Motor neuron (in vitro differentiated cells): ENCODE results near the gene CD300LB. TPM values are rescaled to one million over a fixed set of nuclear protein-coding genes. Genes with fewer than 3 reads are reported as not detected.

Source experiments
- ATAC-seq, 8 experiments: fragments of 200-7000 bp; cut with Tn5 transposase; replicated peaks in 6 of 8; 2 replicates each; pipeline ENCODE4 v1.8.0; 2021; ENCODE audit warnings: mild to moderate bottlenecking in 8 of 8, moderate library complexity in 8 of 8
- H3K27ac ChIP-seq, 2 donors: fragments of 250-450 bp; sonication (Bioruptor Pico); 2 replicates each; pipeline ENCODE4 v1.9.0; 2021; ENCODE audit warnings: antibody characterized with exemption in 2 of 2, mild to moderate bottlenecking in 2 of 2, moderate library complexity in 1 of 2
- H3K4me1 ChIP-seq, 2 donors: fragments of 250-450 bp; sonication (Bioruptor Pico); replicated peaks in 1 of 2; 2 replicates each; pipeline ENCODE4 v1.6.1; 2021; ENCODE audit warnings: antibody characterized with exemption in 2 of 2, mild to moderate bottlenecking in 2 of 2, moderate library complexity in 1 of 2
- H3K4me3 ChIP-seq, 5 donors: fragments of 250-450 bp; sonication (Bioruptor Pico); 2 replicates each; pipeline ENCODE4 v1.9.0; 2021; ENCODE audit warnings: antibody characterized with exemption in 5 of 5, mild to moderate bottlenecking in 5 of 5, moderate library complexity in 4 of 5
- WGBS, 10 experiments: fragments of 450-650 bp; shearing (Covaris generic); methylation state at CpG; one replicate each; pipeline ENCODE4 v1.0.0; 2022; 5-methylcytosine and 5-hydroxymethylcytosine counted together
- in situ Hi-C, 9 experiments: fragments of 400-800 bp; cut with MboI; loops; one replicate each; pipeline ENCODE4 v1.15.0; 2021; ENCODE audit warnings: low sequenced_read_pairs in 9 of 9, low pct_unique_long_range_greater_than_20kb in 2 of 9; ENCODE audit not compliant: unreplicated experiment in 9 of 9
- total RNA-seq, 8 experiments: library from RNA; unstranded; fragments of 300-600 nt; gene quantifications; 2 replicates each; pipeline versions ENCODE4 v1.2.3 to v1.2.4, GENCODE V29; 2022

CD300LB gene
- total RNA-seq, 8 experiments from 2014 or later = 0.08 to 1.3 (median 0.29) TPM; not detected in 2

DNA sequence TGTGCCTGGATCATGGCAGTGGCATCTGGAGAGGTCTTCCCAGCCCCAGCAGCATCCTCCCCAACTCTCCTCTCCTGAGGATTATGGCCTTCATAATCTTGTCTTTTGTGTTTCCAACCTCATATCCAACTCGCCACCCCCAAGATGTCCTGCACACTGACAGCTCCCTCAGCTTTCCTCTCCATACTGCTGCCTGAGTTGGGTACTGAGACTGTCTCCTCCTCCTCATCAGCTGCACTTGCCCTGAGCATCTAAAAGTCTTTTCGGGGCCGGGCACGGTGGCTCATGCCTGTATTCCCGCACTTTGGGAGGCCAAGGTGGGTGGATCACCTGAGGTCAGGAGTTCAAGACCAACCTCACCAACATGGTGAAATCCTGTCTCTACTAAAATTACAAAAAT lies 2.0 kb downstream of the CD300LB start:
- Histone ChIP-seq H3K4me1 (no peaks in the 10 kb centered on the region), H3K4me3 (no peak overlapping the region), H3K27ac (no peak overlapping the region)
- no peak for ATAC-seq
- WGBS, 10 experiments = 40 to 83% (median 77%) methylated on average over 1 to 5 of the region's 5 CpGs; no CpG with 5 or more reads in 4 of the 10 experiments
- in situ Hi-C loops = no loop called here

GRCh38 chr17:74528491-74529199 lies 2.6 kb downstream of the CD300LB start:
- H3K27ac ChIP-seq = no peak overlapping the region
- 0 to 93% (median 75%) methylated on average over 1 to 6 of the region's 8 CpGs for WGBS, 10 experiments
- ATAC-seq = peak in 1 of 8 experiments; percentile 15
- H3K4me1 ChIP-seq = no peaks in the 10 kb centered on the region
- in situ Hi-C loops = no loop called here
- H3K4me3 ChIP-seq = no peak overlapping the region

DNA sequence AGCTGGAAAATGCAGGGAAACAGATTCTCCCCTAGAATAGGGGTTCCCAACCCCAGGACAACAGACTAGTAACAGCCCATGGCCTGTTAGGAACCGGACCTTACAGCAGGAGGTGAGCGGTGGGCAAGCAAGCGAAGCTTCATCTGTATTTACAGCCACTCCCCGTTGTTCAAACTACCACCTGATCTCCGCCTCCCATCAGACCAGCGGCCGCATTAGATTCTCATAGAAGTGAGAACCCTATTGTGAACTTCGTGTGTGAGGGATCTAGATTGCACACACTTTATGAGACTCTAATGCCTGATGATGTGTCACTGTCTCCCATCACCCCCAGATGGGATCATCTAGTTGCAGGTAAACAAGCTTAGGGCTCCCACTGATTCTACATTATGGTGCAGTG lies 3.5 kb downstream of the CD300LB start:
- 43 to 84% (median 77%) methylated on average over 1 to 8 of the region's 8 CpGs; no CpG with 5 or more reads in 5 of the 10 experiments for WGBS, 10 experiments
- no peak overlapping the region for H3K4me3 ChIP-seq
- ATAC-seq = no peak

GRCh38 chr17:74527081-74527480 lies 4.2 kb downstream of the CD300LB start:
- no peak for ATAC-seq
- Histone ChIP-seq H3K4me1 (no peaks in the 10 kb centered on the region), H3K4me3 (no peak overlapping the region), H3K27ac (no peak overlapping the region)
- in situ Hi-C loops = no loop called here
- 25 to 90% (median 72%) methylated on average over 2 to 5 of the region's 5 CpGs; no CpG with 5 or more reads in 5 of the 10 experiments for WGBS, 10 experiments

More for the DNA sequence above, 3.5 kb downstream of the CD300LB start:
- Histone ChIP-seq H3K4me1 (no peaks in the 10 kb centered on the region), H3K27ac (no peak overlapping the region)
- in situ Hi-C loops = no loop called here

GRCh38 chr17:74526681-74527080 lies 4.6 kb downstream of the CD300LB start:
- Histone ChIP-seq H3K4me1 (no peaks in the 10 kb centered on the region), H3K4me3 (no peak overlapping the region), H3K27ac (no peak overlapping the region)
- in situ Hi-C loops = no loop called here
- no peak for ATAC-seq
- 0 to 90% (median 48%) methylated on average over 1 to 3 of the region's 3 CpGs; no CpG with 5 or more reads in 3 of the 10 experiments for WGBS, 10 experiments

GRCh38 chr17:74525781-74526288 lies 5.4 kb downstream of the CD300LB start:
- WGBS, 10 experiments = 17 to 94% (median 58%) methylated on average over 2 to 12 of the region's 14 CpGs; no CpG with 5 or more reads in 2 of the 10 experiments
- Histone ChIP-seq H3K27ac (no peak overlapping the region), H3K4me3 (no peak overlapping the region), H3K4me1 (no peaks in the 10 kb centered on the region)
- in situ Hi-C loops = no loop called here
- no peak for ATAC-seq

DNA sequence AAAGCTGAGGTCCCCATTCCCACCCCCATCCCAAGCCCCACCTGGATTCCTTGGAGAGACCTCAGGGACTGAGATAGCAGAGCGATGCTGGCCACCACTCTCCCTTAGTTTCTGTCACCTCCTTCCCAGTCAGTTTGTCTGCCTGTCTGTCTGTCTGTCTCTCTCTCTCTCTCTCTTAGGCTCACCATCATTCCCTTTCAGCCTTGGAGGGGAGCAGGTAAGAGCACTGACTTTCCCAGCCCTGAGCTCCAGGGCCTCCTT lies 5.9 kb downstream of the CD300LB start:
- Histone ChIP-seq H3K27ac (no peak overlapping the region), H3K4me1 (no peaks in the 10 kb centered on the region), H3K4me3 (no peak overlapping the region)
- ATAC-seq = no peak
- WGBS, 10 experiments = 67% methylated on average over 1 of the region's 1 CpG; no CpG with 5 or more reads in 9 of the 10 experiments
- in situ Hi-C loops = no loop called here

DNA sequence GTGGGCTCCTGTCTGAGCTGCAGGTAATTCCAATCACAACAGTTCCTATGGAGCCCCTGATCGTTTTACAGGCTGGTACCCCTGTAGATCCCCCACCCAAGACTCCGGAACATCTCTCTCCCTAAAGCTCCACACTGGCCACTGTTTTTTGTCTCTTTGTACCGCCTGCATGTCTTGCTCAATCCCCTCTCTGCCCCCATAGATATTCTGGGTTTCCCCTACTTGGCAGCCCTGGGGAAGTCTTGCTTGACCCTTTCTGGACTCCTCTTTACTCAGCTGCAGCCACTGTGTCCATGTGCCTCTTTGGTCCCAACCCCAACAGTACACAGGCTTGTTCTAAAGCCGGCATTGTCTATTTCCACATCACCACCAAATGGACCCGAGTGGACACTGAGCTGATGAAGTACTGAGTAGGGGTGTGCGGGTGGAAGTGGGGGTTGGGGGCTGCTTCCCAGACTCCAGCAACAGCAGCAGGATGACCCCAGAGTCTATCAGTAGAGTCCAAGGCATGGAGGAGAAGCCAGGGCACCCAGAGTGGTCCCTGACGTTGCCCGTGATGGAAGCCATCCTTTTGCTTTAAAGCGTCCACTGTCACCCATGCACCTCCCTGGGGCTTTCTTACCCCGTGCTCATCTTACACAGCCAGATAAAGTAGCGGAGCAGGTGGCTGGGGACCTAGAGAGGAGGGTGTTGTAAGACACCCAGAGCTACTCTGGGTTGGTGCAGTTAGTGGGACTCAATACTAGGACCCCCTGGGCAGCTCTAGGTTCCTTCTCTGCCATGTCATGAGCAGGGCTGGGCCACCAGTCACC lies 6.4 kb downstream of the CD300LB start:
- in situ Hi-C loops = no loop called here
- WGBS, 10 experiments = 0 to 93% (median 58%) methylated on average over 1 to 5 of the region's 11 CpGs; no CpG with 5 or more reads in 2 of the 10 experiments
- H3K27ac ChIP-seq = no peak overlapping the region
- no peaks in the 10 kb centered on the region for H3K4me1 ChIP-seq
- no peak overlapping the region for H3K4me3 ChIP-seq
- no peak for ATAC-seq

- no peak overlapping the region for H3K4me3 ChIP-seq
- no peak overlapping the region for H3K27ac ChIP-seq
- H3K4me1 ChIP-seq = no peaks in the 10 kb centered on the region
- 13 to 100% methylated on average over 1 to 2 of the region's 3 CpGs; no CpG with 5 or more reads in 8 of the 10 experiments for WGBS, 10 experiments
- in situ Hi-C loops = no loop called here
- ATAC-seq = no peak
These were observed 8.0 kb downstream of the CD300LB start for GRCh38 chr17:74523308-74523707.

DNA sequence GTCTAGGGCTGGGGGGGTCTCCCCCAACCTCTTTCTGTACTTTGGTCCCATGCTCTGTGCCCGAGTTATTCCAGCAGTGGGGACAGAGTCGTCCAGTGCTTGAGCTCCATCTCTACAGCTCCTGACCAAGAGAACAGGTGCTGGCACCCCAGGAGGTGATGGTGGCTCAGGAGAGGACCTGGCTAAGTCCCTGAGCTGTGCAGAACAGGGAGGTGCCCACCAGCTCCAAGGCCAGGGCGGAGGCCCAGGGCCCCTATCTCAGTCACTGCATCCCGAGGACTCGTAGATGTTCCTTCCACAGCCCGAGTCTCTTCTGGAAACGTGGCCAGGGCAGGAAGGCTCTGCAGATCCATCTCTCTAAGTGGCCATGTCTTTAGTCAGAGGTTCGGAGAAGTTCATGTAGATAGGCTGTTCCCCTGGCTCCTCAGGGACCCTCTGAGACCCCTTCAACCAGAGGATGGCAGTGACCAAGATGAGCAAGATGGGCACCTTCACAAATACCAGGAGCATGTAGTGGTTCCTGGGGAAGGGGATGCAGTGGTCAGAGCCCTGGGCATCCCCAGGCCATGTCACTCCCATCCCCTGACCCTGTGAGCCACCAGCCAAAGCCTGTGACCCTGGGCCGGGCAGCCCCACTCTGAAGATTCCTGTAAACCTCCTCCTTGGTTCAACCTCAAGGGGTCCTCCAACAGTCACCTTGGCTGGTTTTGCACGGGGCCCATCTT lies 8.7 kb downstream of the CD300LB start:
- Histone ChIP-seq H3K4me1 (no peaks in the 10 kb centered on the region), H3K27ac (no peak overlapping the region), H3K4me3 (no peak overlapping the region)
- WGBS, 10 experiments = 0 to 82% (median 57%) methylated on average over 1 to 8 of the region's 10 CpGs; no CpG with 5 or more reads in 3 of the 10 experiments
- in situ Hi-C loops = no loop called here
- no peak for ATAC-seq

DNA sequence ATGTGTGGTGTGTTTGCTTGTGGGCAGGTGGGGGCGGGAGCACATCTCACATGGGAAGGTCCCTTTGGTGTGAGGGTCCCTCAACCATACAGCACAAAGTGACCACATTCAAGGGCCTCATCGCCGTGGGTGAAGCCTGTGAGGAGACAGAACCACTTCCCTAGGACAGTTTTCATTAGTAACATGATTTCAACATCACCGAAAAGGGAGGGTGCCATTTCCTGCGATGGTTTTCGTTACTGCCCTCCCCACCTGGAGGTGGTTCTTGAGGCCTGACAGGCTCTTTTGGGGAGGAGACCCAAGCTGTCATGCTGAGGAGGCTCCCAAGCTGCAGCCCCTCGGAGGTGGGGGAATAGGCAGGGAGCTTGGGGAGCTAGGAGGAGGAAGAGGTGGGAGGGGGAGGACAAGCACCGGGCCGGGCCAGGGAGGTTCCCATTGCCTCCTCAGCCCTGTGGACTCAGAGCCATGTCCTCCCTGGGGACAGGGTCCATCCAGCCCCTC lies 9.5 kb downstream of the CD300LB start:
- 18 to 100% (median 65%) methylated on average over 1 to 3 of the region's 9 CpGs; no CpG with 5 or more reads in 5 of the 10 experiments for WGBS, 10 experiments

GRCh38 chr17:74520790-74521480 lies 10.3 kb downstream of the CD300LB start:
- in situ Hi-C loops = no loop called here
- 0 to 91% (median 79%) methylated on average over 1 to 17 of the region's 21 CpGs; no CpG with 5 or more reads in 2 of the 10 experiments for WGBS, 10 experiments
- H3K4me1 ChIP-seq = no peaks in the 10 kb centered on the region
- ATAC-seq = peak in 1 of 8 experiments; percentile 52
- no peak overlapping the region for H3K27ac ChIP-seq
- H3K4me3 ChIP-seq = no peak overlapping the region

More for the DNA sequence above, 9.5 kb downstream of the CD300LB start:
- in situ Hi-C loops = no loop called here
- ATAC-seq = no peak
- H3K27ac ChIP-seq = no peak overlapping the region
- no peaks in the 10 kb centered on the region for H3K4me1 ChIP-seq
- H3K4me3 ChIP-seq = no peak overlapping the region
